GM18511 (cell line): ENCODE results near the gene LCE2D.

ENCODE experiments used
- ATAC-seq: cut with Tn5 transposase; IDR thresholded peaks from one replicate; pipeline ENCODE4 v1.9.1; 2021; ENCODE audit warnings: mild to moderate bottlenecking, moderate library complexity; ENCODE audit not compliant: unreplicated experiment

The LCE2D gene

DNA sequence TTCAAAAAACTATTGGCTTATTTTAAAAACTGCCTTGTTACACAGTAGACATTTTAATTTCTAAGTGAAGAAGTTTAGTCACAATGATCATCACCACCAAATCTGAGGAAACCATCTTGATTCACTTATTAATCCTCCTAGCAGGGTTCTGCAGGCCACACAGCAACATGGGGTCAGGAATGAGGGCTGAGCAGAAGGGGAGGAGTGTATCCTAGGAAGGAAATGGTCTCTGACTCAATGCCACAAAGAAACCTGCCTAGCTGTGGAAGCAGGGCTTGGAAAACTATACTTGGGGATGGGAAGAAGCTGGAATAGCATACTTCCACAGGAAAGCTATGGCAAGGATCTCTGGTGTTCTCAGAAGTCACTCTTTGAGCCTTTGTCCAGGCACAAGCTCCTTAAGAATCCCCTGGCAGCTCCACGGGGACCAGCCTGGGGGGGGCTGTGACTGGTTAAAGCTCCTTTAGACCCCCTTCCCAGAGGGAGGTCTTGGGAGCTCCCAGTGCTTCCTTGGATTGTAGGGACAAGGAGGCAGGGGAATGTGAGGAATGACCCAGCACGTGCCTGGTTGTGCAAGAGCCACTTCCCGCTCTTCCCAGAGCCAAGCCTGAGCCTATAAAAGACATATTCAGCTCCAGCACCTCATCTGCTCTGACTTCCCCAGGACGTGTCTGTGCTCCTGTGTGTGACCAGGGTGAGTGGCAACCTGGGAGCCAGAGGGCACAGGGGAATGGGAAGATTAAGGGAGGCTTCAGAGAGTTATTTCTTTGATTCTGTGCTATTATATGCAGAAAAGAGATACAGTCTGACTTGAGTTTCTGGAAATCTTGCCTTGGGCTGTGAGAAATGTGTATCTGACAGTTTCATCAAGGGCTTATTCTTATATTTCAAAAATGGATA, 34.8 kb downstream of the LCE2D start, which contains the start of gene LCE2A:
Gene LCE2A (plus strand): TSS at position 645 of the 900 bp plus-strand sequence. CDS start 557 bp downstream, outside the sequence.
- no peak for ATAC-seq

DNA sequence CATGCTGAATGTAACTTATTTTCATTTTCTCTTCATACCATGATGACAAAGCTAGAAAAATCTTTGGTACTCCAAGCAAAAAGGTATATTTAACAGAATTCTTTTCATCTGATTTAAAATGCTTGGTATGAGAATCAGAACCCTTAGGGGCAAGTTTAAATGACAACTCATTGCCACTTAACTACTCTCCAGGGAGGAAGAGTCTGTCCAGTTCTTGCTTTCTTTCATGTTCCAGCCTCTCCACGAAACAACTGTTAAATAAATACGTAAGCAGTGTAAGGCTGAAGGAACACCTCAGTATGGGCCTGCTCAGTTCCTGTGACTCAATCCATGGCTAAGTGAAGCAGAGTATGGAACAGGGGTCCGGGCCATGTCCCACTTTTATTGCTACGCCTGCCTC, 36.6 kb downstream of the LCE2D start:
- ATAC-seq: no peak

DNA sequence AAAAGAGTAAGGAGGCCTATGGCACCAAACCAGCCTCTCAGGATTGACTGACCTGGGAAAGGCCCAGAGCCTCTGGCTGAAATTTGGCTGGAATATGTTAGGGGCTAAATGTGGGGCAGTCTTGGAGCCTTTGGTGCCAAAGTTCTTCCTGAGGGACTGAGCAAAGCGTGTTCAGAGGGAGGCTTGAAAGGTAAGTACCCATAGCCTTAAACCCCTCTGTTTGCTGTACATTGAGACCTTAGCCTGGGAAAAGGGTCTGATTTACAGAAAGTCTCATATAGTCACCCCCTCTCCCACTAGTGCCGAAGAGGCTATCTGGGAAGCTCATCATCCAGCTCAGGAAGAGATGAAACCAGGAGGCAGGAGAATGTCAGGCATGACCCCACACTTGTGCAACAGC, 44.7 kb downstream of the LCE2D start, which contains the start of gene LCE4A:
Gene LCE4A (plus strand): TSS at position 301 of the 400 bp plus-strand sequence. CDS start 916 bp downstream, outside the sequence.
- ATAC-seq: no peak
